NOMO-1 treated with dmso at 0.1 percent for 144 hours (cell line): ENCODE results near the gene ARFGEF2.
"Not testable (repeated sequence)": the region's sequence is repeated elsewhere in the genome, so short reads cannot be mapped to it uniquely, and the experiment has no call there.

Experiments
- DNase-seq: peaks from one replicate; lab custom pipeline; 2025; ENCODE audit not compliant: unreplicated experiment; lab: John Stamatoyannopoulos, UW

Gene ARFGEF2

DNA sequence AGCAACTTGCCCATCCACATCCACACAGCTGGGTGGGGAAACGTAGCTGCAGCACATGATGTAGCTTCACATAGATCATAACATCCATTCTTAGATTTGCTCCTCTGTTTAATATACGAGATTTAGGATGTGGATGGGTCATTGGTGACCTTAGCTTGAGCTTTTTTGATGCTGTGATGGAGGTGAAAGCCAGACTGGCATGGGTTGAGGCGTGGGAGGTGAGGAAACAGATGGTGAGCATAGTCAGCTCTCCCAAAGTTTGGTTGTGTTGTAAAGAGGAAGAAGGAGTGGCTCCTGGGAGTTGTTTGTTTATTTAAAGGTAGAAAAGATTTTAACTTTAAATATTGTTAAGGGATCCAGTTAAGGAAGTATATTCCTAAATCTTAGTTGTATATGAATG, 5.3 kb downstream of the ARFGEF2 start:
- DNase-seq: no peak

DNA sequence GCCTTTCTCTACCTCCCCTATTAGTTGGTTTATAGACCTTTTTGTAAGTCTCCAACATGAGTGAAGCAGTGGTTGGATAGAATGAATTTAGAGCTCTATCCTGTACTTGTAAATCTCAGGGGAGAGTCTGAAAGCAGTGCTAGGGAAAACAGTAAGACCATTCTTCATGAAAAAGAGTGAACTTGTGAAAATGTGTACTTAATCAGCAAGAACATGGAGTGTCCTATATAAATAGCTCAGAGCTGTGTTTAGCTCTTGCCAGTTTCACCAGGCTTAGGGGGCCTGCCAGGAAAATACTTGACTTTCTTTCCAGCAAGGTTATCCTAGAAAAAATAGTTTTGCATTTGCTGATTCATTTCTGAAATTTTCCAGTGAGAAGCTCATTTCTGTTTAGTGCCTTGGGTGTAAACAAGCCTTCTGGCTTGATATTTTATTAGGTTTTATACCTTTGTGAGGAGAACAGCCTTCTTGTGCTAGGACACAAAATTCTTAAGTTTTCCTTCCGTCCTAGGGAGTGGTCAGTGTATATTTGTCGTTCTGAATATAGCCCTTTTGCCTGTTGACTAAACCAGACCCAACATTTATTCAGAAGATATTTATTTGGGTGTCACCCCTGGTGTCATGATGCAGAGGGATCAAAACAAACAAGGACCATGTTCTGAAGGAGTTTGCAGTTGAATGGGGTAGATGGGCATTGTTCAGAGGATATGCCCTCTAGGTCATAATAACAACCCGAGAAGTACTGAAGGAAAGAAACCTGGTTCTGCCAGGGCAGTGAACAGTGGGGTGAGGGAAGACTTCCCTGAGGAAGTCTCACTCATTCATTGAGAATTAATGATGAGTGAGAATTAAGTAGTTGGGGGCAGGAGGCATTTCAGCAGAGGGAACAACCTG, 7.6 kb downstream of the ARFGEF2 start:
- DNase-seq: no peak

DNA sequence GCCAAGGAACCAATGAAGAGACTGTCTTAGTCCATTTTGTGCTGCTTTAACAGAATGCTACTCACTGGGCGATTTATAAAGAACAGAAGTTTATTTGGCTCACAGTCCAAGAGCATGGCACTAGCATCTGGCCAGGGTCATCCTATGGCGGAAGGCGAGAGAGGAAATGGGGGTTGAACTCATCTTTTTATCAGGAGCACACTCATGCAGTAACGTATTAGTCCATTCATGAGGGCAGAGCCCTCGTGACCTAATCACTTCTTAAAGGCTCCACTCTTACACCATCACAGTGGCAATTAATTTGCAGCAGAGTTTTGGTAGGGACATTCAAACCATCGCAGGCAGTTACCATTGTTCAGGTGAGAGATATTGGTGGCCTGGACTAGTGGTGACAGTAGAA, 8.5 kb downstream of the ARFGEF2 start:
- DNase-seq: no peak

DNA sequence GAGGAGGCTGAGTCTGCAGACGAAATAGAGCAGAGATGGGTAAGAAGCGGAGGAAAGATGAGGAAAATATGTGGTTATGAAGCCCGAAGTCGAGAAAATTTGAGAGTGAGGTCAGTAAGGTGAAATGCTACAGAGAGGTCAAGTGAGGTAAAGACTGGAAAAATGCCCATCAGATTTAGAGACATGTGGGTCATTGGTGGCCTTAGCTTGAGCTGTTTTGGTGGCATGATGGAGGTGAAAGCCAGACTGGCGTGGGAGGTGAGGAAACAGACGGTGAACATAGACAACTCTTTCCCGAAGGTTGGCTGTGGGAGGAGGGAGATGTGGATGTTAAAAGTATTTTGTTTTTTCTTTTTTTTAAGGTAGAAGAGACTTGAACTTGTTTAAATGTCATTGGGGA, 9.4 kb downstream of the ARFGEF2 start:
- no peak for DNase-seq

DNA sequence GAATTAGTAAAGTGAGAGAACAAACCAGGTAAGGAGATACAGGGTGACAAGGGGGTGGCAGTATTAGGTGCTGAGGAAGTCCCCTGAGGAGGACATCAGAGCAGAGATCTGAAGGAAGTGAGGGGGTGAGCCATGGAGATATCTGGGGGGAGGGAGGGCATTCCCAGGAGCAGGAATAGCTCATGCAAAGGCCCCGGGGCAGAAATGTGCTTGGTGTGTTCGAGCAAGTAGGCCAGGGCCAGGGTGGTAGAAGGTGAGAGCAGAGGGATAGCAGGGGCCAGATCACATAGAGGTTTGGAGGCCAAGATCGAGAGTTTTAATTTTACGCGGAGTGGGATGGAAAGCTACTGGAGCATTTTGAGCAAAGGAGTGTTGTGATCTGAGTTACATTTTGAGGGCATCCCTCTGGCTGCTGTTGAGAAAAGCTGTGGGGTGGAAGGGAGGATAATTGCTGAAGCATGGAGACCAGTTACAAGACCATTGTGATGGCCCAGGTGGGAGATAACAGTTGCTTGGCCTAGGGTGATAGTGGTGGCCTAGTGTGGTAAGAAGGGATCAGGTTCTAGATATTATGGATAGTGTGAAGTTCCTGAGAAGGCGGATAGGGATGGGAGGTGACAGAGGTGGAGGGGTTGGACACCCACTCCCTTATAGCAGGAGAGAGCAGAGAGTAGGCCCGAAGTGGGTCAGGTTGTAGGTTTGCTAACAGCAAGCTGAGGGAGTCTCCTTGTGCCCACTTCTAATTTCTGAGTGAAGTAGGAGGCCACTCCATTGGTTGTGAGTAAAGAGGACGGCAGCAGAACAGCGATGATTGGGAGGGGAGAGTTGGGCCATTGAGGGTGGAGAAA, 10.2 kb downstream of the ARFGEF2 start:
- no peak for DNase-seq

DNA sequence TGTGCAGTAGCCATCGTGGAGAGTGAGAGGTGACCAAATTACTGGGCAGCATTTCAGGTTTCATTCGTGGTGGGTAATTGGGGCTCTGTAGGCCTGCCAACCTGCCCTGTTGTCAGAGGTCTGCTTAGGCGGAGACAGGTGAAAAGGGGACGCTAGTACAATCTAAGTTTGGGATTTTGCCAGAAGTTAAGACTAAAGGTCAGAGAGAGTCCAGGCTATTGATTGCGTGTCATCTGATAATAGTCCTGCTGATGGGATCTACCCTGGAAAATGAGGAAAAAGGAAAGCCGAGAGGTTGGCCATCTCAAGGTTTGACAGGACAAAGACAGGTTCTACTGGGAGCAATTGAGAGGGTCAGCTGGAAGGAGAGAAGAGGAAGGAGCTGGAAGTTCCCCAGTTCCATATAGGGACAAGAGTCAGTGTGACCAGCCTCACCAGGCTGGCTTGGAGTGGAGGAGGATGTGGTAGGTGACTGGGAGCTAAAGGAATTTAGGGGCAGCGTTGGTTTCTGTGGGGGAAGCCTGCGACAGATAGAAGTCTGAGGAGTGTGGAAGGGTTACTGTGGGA, 10.9 kb downstream of the ARFGEF2 start:
- no peak for DNase-seq

DNA sequence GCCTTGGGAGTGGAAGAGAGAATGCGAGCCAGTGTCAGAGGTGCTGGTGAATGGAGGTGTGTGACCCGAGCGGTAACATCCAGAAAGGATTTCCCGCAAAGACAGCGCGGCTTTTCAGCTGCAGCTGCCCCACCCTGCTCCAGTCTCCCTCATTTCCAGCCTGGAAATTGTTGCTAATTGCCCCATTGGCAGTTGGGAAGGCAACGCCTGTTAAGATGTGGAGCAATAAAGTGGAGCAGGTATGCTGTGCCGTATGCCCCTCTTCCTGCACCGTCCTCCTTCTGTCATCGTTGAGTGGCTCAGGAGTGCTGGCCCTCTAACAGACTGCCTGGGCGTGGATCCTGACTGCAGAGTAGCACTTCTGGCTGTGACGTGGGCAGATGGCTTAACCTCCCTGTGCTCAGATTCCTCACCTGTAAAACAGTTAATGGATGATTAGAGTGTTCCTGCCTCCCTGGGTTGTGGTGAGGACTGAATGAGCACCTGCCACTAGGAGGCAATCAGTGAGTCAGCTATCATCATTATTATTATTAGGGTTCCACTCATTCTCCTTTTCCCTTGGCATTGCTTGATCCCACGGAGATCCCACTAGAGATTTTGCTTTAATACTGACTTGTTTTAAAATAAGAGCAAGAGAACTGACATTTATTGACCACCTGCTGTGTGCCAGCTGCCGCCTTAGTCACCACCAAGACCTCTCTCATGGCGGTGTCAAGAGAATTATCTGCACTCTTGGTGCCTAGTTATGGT, 11.7 kb downstream of the ARFGEF2 start:
- DNase-seq: no peak

DNA sequence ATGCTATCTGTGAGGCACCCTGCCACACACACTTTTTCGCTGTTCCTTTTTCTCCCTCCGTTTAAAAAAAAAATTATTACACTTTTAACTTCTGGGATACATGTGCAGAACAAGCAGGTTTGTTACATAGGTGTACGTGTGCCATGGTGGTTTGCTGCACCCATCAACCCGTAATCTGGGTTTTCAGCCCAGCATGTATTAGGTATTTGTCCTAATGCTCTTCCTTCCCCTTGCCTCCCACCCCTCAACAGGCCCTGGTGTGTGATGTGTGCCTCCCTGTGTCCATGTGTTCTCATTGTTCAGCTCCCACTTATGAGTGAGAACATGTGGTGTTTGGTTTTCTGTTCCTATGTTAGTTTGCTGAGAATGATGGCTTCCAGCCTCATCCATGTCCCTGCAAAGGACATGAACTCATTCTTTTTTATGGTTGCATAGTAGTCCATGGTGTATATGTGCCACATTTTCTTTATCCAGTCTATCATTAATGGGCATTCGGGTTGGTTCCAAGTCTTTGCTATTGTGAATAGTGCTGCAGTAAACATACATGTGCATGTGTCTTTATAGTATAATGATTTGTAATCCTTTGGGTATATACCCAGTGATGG, 12.9 kb downstream of the ARFGEF2 start:
- not testable (repeated sequence) for DNase-seq

DNA sequence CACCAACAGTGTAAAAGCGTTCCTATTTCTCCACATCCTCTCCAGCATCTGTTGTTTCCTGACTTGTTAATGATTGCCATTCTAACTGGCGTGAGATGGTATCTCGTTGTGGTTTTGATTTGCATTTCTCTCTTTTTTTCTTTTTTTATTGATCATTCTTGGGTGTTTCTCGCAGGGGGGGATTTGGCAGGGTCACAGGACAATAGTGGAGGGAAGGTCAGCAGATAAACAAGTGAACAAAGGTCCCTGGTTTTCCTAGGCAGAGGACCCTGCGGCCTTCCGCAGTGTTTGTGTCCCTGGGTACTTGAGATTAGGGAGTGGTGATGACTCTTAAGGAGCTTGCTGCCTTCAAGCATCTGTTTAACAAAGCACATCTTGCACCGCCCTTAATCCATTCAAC, 13.5 kb downstream of the ARFGEF2 start:
- DNase-seq: not testable (repeated sequence)

DNA sequence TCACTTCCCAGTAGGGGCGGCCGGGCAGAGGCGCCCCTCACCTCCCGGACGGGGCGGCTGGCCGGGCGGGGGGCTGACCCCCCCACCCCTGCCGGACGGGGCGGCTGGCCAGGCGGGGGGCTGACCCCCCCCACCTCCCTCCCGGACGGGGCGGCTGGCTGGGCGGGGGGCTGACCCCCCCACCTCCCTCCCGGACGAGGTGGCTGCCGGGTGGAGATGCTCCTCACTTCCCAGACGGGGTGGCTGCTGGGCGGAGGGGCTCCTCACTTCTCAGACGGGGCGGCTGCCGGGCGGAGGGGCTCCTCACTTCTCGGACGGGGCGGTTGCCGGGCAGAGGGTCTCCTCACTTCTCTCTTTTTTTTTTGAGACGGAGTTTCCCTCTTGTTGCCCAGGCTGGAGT, 14.7 kb downstream of the ARFGEF2 start:
- not testable (repeated sequence) for DNase-seq

DNA sequence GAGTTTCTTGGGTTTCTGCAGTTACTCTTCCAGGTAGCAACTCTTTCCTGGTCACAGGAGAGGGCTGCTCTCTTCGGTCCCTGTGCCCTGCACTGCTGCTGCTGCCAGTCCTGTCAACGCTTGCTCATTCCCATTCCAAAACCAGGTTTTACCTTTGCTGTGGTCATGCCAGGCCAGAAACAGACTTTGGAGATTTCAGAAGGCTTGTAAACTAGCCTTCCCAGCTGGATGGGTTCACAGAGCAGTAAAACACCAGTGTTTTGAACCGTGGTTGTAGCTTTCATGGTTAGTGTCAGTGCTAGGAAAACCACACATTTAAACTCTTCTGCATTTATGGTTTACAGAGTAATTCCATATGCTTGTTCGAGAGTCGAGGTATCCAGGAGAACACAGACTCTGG, 16.2 kb downstream of the ARFGEF2 start:
- DNase-seq: no peak

DNA sequence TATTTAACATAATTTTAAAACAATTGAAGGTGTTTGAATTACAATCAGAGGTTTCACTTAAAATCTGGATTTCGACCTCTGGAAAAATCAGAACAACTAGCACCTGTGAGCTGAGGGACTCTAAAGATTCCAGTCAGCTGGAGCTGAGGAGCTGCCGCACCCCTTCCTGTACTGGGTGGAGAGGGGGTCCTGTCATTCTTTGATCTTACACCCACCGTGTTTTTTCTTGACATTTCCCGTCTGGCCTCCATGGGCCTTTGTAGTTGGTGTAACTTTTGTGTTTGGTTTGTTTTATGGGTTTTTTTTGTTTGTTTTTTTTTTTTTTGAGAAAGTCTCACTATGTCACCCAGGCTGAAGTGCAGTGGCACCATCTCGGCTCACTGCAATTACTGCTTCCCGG, 17.2 kb downstream of the ARFGEF2 start:
- no peak for DNase-seq

DNA sequence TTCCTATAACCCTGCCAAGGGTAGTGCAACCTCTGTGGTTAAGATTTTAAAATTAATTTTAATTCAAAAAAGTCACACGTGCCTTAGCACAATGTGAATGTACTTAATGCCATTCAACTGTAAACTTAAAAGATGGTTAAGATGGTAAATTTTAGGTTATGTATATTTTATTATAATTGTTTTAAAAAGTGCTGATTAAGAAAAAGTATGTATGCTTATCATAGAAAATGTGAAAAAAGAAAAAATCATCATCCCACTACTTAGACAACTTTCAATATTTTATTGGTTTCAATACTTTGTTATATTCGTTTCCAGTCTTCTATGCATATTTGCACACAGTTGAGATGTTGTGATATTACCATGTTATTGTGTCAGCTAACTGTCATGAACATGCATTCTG, 18.7 kb downstream of the ARFGEF2 start:
- no peak for DNase-seq

DNA sequence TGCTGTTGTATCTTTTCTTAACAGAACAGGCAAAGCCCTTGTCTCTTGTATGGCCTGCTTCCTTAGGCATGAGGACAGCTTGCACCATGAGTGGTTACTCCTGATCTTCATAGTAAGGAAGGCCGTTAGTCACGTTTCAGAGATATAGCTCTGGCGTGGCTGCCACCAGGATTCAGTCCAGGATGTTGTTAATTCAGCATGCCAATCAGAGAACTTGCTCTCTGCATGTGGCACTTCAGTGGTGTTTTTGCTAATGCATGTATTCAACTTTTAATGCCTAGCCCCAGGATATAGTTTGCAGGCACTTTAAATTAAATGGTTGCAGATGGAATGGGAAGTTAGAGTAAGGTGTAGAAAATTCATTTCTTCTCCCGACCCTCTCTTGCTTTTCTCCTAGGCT, 20.0 kb downstream of the ARFGEF2 start:
- DNase-seq: no peak

DNA sequence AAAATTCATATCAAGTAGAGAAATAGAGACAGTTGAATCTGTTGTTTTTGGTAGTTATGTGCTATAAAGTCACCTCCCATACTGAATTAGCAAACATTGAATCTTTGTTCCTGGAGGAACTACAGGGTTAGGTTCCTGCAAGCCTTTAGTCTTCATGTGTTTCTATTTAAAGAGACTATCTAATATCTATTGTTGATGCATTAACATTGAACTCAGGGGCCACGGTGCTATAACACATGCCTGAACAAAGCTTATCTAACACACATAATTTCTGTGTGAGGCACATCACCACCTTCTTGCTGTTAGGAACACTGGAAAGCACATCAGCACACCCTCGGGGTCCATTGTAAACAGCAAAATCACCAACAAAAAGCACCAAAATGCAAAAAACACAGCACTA, 21.2 kb downstream of the ARFGEF2 start:
- DNase-seq: no peak

DNA sequence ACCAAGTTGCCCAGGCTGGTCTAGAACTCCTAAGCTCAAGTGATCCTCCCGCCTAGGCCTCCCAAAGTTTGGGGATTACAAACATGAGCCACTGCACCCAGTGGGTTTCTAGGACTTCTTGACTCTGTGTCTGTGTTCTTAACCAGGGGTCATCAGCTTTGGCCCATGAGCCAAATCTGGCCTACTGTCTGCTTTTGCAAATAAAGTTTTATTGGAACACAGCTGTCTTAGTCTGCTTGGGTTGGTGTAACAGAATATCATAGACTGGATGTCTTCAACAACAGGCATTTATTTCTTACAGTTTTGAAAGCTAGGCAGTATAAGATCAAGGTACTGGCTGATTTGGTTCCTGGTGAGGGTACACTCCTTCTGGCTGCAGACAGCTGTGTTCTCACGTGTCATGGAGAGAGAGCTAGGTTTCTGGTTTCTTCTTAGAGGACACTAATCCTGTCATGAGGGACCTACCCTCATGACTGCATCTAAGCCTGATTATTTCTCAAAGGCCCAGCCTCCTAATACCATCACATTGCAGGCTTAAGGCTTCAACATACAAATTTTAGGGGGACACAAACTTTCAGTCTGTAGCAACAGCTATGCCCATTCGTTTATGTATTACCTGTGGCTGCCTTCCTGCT, 23.3 kb downstream of the ARFGEF2 start:
- DNase-seq: no peak

DNA sequence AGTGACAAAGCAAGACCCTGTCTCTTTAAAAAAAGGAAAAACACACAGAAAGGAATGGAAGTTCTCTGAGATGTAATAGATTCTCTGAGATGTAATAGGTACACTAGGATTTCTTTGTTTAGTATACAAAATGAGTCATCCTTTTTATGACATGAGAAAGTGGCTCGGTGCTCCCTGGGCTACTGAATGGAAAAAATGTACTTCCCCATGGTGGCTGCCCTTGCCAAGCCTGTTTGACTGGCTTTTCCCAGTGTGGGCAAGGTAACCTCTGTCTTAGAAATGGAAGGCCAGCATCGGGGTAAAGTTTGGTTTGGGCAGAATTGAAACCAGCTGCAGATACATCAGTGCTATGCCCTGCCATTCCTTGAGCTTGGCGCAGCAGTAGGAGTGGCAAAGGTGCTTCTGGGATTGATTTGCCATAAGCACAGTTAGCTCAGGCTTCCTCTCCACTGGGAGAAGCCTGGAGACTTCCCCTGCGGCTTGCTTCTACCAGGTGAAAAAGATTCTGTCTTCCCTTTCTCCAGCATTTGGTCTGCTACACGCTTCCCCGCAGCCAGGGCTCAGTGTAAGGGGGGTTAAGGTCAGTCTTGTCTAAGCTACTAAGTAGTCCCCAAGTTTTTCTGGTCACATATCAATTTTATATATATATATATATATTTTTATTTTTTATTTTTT, 24.5 kb downstream of the ARFGEF2 start:
- no peak for DNase-seq

DNA sequence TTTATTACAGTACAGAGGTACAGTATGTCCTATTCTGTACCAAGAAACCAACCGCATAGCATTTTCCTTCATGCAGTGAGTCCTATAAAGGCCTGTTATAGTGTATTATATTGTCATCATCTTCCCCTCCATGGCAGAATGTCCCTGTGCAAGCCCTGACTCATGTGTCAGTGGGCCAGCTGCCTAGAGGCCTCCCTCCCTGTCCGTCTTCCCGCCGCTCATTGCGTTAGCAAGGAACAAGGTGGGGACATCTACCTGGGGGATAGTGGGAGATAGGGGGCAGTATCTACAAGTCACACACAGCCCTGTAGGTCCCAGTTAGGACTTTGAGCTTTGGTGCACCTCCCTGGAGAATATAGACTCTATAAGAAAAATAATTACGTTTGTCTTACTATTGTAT, 27.1 kb downstream of the ARFGEF2 start:
- no peak for DNase-seq

DNA sequence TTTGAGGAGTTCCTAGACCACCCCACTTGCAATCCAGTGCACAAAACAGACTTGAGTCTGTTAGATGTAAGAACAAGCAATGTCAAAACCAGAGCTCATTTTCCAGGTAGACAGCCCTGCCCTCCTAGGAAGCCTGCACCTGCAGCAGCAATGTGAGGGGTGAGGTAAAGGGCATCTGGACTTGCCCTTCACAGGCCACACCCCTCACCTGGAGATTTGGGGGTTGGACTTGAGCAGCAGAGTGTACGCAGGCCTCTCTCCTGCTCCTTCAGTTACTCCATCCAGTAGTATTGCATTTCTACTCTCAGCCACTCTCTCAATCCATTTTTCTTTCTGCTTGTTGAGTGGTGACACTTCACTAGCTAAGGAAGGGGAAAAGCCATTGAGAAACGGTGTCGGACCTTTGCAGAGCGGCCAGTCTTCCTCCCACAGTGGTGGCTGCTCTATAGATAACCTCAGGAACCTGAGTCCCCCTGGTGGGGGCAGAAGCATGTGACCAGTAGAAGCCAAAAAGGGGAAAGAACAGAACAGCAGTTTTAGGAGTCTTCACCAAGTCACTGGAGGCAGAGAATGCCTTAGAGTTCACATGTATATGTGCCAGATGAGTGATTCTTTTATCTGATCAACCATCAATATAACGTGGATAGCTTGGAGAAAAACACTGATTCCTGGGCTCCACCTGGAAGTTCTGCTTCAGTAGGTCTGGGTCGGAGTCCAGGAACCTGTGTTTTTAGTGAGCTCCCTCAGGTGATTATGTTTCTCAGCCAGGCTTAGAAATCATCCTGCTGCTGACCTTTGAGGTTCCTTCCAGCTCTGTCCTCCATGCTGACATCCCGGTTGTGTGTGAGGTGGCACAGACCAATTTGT, 28.0 kb downstream of the ARFGEF2 start:
- no peak for DNase-seq
